ENCODE measurements around the gene POLR2A.

GRCh38 chr17:7440834-7441195 lies 43.4 kb upstream of the POLR2A start:
- TF ChIP-seq CTCF (IDR thresholded peaks at IDR 0.05) (peak; percentile 13), EZH2 (IDR thresholded peaks at IDR 0.05) (no peak), EZH2phosphoT487 (IDR thresholded peaks at IDR 0.05) (no peak)

Measured in neural progenitor cell (in vitro differentiated cells).